ENCODE data around the gene MKLN1.

The MKLN1 gene

DNA sequence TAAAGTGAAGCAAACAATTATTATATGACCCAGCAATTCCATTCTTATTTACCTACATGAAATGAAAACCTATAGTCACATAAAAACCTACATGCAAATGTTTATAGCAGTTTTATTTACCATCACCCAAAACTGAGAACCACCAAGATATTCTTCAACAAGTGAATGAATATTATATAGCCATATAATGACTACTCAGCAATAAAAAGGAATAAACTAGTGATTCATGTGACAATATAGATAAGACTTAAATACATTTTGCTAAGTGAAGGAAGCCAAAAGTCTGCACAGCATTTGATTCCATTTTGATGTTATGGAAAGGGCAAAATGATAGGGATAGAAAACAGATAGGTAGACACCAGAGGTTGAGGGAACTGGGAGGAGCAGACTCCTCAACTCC lies 197.0 kb downstream of the MKLN1 start:
- DNase-seq = no peak

DNA sequence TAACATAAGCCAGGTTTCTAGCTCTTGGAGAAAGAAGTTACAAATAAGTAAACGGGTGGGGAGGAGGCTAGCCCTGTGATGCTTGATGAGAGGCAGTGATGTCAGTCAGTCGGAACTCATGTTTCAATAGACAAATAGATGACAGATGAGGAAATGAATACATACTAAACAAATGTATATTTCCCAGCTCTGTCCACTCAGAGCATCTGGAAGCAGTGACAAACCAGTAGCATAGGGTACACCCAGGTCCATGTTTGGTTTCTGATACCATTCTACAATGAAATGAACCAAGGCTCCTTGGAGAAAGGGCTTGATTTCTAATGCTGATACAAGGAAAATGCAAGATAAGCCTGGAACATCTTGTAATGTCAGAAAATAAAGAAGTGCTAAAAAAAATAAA lies 198.1 kb downstream of the MKLN1 start:
- DNase-seq = no peak

DNA sequence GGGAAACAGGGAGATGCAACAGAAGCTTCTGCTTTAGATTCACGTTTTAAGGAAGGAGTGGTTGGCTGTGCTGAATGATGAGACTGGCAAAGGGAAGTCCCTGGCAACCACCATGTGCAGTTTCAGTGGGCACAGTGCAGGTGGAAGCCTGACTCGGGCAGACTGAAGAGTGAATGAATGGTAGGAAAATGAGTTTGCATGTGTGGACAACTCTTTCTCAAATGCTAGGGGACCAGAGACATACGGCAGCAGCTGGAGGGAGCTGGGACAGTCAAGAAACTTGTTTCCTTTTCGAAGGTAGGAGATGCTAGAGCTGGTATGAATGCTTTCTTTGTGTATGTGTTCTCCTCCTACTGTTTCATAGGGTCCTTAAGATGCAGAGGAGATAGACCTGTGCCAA lies 199.8 kb downstream of the MKLN1 start:
- DNase-seq = no peak

DNA sequence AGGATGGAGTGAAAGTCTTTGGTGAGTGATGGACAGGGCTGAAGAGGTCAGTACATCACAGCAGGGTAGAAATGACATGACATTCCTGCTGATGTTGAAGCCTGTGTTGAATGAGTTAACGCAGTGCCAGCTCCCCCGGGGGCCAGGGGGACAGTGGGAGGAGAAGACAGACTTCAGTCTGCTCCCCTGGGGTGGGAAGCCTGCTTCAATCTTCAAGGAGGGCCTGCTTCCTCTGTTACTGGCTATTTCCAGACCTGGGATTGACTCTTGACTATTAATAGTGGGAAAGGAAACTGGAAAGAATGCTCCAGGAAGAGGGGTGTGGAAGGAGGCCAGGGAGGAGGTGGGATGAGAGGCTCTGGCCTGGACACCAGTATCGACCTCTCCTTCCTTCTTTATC lies 201.5 kb downstream of the MKLN1 start:
- DNase-seq = no peak

DNA sequence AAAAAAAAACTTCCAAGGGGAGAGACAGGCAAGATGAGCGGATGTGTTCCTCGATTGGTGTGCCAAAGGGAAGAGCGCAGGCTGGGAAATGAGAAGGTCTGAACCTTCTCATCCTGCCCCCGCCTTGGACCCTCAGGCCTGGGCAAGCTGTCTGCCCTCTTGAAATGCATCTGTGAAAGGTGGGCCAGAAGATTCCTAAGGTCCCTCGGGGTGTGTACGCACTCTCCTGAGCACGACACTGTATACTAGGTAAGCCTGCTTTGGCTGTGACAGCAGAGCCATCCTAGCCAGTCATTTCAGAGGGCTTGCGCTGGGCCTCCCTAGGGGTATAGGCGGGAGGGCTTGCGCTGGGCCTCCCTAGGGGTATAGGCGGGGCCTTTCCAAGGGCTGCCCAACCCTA lies 201.9 kb downstream of the MKLN1 start:
- no peak for DNase-seq

DNA sequence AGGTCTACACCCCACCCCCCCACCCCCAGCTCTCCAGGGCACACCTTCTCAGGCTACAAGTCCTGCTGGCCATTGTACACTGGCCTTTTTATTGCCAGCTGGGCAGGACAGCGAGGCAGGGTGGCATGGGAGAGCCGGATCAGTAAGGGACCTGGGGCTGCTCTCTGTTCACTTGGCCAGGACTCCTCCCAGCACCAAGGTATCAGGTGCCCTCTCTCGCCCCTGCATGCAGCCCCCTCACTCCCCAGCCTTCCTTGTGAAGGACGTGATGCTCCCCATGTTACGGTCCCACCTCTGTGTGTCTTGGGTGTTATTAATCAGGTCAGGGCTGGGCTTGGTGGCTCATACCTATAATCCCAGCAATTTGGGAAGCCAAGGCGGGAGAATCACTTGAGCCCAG lies 202.5 kb downstream of the MKLN1 start:
- DNase-seq = no peak

DNA sequence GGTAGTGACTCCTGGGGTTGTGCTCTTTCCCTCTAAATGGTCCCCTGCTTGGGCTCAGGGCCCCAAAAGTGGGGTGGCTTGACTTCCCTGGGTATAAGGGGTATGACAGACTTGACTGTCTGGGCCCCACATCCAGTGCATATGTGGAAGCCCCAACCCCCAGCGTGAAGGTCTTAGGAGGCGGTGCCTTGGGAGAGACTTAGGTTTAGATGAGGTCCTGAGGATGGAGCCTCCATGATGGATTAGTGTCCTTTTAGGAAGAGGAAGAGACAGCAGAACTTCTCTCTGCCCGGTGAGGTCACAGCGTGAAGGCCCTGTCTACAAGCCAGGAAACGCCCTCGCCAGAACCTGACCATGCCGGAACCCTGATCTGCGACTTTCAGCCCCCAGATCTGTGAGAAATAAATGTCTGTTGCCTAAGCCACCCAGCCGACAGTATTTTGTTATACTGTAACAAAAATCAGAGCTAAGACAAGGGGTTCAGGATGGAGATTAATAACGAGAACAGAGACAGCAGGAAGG lies 205.0 kb downstream of the MKLN1 start:
- DNase-seq = no peak

DNA sequence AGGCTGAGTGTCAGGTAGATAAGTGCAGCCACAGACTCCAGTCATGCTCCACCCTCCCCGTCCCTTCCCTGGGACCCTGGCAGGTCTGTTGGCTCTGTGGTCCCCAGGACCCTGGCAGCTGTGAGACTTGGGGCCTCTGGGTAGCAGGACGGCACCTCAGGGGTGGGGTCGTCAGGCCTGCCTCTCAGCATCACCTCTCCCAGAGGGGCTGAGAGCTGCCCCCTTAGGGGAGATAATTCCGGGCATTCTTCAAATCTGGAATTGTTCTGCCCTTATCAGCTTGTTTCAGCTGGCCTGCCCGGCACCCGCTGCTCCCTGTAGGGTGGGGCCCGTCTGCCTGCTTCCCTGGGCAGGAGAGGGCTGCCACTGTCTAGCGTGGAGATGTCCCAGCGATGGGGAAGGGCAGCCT lies 205.5 kb downstream of the MKLN1 start:
- no peak for DNase-seq

DNA sequence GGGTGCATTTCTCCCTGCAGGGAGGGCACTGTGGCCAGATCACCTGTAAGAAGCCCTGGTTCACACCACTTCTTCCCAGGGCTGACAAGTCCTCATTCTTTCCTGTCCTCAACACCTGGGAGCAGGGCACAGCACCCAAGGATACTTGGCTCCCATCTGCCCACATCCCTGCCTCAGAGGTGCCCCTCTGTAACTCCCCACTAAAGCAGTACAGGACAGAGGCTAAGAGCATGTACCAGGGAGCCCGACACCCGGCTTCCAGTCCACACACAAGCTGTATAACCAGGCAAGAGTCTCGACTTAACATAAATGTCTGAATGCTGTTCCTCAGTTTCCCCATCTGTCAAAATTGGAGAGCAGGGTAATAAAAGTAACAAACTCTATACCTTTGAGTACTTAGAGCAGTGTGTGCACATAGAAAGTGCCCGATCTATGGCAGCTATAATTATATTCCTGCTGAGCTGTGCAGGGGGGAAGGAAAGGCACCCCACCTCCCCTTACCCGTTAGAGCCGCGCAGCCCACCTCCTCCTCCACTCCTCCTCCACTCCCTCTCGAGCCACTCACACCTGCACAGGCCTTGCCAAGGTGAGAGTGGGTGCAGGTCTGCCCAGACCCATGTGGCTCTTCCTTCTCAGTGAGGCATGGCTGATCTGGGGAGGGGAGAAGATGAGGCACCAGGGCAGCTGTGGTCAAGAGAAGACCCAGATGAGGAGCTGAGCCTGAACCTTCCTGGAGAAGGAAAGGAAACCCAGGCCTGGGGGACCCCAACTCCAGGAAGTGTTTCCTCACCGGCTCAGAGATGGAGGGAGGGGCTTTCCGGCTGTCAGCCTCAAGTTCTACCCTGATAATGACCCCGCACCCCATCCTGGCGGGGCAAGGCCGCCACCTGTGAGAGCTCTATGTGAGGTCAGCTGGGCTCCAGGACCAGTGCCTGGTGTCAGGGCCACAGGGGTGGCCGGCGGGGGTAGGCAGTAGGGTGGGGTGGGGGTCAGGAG lies 206.2 kb downstream of the MKLN1 start:
- DNase-seq = no peak

DNA sequence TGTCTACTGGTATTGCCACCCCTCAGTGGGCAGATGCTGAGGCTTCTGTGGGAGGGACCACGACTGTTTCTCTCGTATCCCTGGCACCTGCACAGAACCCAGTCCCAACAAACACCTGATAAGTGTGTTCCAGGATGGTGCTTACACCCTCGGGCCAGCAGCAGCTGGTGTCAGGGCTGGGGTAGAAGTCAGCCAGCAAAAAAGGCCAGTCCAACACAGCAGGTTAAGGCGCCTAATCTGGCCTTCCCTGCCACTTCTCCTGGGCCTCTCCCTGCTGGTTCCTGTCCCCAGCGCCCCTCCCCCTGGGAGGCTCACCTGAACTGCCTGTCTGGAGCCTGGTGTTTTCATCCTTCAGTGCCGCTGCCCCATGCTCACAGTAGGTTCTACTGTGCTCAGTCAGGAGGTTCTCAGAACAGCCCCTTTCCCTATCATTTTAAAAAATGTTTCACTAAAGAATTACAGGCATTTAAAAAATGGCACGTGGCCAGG lies 208.7 kb downstream of the MKLN1 start:
- DNase-seq = no peak

DNA sequence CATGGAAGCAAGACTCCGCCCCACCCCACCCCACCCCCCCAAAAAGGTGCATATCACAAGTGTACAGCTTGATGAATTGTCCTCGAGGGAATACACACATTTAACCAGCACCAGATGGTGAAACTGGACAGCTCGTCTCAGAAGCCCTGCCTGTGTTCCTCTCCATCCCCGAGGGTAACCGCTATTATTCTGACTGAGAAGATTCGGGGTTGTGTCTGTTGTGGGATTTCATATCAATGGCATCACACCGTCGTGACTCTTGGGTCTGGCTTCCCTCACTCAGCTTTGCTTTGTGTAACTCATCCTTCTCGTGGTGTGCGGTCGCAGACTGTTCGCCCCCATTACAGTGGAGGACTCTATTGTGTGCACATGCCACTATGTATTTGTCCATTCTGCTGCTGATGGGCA lies 209.9 kb downstream of the MKLN1 start:
- DNase-seq = peak in 1 of 3 experiments; percentile 33

DNA sequence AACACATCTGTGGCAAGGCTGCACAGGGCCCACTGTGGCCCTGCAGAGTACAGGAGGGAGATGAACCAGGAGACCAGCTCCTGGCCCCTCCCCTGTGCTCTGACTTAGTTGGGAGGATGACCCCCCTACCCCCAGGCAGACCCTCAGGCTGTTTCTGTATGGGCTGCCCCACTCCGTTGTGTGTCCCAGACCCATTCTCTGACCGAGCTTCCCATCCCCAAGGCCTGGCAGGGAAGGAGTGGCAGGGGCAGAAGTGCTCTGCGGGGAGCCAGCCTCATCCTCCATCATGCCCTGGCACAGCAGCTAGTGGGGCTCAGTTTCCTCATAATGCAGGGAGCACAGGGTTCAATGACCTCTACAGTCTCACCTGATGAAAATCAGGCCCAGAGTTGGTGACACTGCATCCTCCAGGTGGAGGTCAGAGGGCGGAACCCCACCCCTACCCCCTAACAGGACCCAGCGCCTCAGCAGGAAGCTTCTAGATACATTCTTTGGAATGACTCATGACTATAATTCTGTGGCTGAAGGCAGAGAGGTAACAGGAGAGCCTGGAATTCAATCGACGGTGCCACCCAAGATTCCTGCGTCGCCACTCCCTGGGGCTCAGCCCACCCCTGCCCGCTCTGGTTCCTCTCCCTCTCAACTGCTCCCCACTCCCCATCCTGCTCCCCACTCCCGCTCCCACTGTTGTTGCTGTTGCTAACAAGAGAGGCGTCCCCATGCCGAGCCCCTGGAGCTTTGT lies 210.6 kb downstream of the MKLN1 start:
- no peak for DNase-seq

DNA sequence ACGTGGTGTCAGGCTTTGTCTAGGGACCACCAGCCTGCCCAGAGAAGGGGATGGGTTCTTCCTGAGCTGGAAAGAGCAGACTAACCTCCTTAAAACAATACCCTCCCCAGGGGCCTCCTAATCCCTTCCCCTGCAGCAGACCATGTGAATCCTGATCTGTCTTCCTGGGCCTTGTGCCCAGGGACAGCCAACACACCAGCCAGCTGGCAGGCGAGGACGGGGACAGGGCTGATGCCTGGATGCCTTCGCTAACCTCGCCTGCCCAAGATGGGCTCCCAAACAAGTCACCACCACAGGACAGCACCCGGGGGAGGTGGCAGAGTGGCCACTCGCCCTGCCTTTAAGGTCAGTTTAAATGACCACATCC lies 211.1 kb downstream of the MKLN1 start:
- no peak for DNase-seq

DNA sequence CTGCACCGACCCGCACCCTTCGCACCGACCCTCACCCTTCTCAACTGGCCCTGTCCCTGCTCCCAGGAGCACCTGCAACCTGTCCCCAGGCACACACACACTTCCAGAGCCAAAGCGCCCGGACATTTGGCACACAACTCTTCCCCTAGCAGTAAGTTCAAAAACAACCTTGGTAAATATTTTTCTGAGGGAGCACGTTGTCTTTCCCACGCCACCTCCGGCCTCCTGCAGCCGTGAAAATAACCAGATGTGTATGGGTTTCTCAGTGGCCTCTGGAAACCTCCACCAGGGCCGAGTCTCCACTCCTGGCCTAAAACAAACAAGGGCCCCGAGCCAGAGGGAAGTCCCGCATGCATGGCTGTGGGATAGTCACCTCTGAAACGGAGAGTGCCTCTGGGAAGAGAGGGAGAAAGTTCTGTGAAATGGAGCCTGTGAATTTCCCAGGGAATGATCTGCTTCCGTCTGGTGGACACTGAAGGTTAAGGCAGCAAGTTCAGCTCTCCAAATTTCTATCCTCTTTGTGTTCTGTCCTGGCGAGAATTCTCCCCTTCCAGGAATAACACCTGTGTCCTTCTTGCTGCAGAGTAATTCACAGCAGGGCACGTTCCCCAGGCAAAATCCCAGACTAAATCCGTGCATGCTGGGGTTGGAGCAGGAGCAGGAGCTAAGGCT lies 213.0 kb downstream of the MKLN1 start:
- no peak for DNase-seq

DNA sequence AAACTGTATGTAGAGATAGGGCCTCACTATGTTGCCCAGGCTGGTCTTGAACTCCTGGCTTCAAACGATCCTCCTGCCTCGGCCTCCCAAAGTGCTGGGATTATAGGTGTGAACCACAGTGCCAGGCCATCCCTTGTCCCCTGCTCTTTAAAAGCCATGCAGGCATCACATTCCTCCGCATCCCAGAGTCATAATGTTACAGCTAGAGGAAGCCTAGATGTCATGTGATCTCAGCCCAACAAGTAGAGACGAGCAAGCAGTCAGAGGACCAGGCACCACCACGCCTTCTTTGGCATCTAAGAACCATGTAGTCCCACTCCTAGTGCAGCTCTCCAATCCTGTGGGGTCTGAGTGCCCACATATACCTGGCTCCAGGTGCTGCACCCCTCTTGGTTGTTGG lies 215.6 kb downstream of the MKLN1 start:
- DNase-seq = no peak

DNA sequence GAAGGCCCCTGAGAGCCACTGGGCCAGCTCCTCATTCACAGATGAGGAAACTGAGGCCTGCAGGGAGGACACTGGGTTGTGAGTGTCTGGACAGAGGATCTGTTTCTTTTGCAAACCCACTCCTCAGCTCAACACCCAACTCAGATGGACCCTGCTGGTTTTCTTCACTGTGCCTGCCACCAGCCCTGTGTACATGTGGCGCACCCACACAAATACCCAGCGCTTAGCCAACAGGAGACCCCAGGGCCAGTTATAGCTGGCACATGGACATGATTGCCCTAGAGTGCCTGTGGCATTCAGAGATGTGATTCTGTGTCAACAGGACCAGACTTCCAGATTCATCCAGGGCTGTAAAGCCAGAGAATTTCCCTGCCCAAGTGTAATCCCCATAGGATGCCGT lies 216.3 kb downstream of the MKLN1 start:
- no peak for DNase-seq

DNA sequence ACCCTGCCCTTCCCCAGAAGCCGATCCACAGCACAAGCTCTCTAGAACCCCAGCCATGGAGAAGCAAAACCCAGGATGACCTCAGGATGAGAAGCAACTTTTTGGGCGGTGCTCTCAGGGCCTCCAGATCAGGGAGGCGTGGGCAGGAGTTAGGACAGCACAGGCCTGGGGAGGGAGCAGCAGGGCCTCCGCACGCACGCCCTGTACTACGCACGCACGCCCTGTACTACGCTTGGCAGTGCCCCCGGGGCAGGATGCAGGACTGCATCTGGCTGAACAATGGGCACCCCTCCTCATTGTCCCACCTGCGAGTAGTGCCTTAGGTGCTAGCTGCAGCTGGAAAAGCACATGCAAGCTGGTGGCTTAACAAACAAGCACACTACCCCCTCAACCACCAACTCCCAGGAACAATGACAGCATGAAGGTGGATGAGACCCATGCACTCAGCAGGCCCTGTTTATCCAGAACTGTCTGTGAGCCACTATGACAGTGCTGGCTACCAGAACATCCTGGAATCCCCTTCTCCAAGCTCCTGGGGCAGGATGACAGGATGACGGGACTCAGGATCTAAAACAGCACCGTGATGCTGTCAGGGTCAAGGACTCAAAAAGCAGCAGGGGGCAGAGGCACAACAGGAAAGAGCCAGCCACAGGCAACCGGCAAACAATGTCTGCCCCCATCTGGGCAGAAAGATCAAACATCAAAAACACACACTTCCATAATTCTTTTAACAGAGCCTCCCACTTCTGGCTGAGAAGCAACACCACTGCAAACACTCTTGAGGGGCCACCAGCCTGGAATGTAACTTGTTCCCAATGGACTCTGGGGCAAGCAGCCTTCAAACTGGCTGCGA lies 217.0 kb downstream of the MKLN1 start:
- peak; percentile 11 to 78 (median 63) for DNase-seq

DNA sequence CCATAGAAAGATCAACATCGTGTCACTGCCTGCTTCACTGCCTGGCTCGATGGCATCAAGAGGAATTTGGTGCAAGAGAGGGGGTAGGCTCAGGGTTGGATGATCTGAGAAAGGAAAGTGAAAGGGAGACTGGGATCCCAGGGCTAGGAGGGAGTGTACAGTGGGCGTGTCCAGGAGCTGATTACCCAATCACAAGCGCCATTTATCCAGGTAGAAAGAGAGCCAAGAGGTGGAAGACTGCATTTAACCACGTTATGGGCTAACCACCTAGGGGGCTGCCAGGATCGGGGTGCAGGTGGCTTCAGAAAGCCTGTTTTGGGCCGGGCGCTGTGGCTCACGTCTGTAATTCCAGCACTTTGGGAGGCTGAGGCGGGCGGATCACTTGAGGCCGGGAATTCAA lies 218.4 kb downstream of the MKLN1 start:
- no peak for DNase-seq

All from NCI-H1417 (cell line).